Nephron (organoid): ENCODE measurements around the gene PRSS23.
A peak's percentile ranks its signal among the peaks of the same experiment; 100 is the strongest.
"Not testable (repeated sequence)": the region's sequence is repeated elsewhere in the genome, so short reads cannot be mapped to it uniquely, and the experiment has no call there.

Source experiments
- H3K27ac Mint-ChIP-seq, 3 experiments: 2 replicates each; pipeline ENCODE4 v1.8.0; 2020; ENCODE audit warnings: mixed read lengths in 3 of 3, mild to moderate bottlenecking in 2 of 3, moderate library complexity in 1 of 3
- H3K27me3 Mint-ChIP-seq: 2 replicates; pipeline ENCODE4 v1.8.0; 2021; ENCODE audit warnings: low read depth, mild to moderate bottlenecking, moderate library complexity, mixed read lengths
- H3K36me3 Mint-ChIP-seq: 2 replicates; pipeline ENCODE4 v1.8.0; 2020; ENCODE audit warnings: low read depth, mixed read lengths
- H3K4me1 Mint-ChIP-seq: 2 replicates; pipeline ENCODE4 v1.8.0; 2020; ENCODE audit warnings: mixed read lengths
- H3K4me3 Mint-ChIP-seq, 3 experiments: 2 replicates each; pipeline ENCODE4 v1.8.0; 2020; ENCODE audit warnings: mild to moderate bottlenecking in 3 of 3, mixed read lengths in 3 of 3, moderate library complexity in 2 of 3
- H3K9me3 Mint-ChIP-seq: 2 replicates; pipeline ENCODE4 v1.8.0; 2020; ENCODE audit warnings: mixed read lengths
- CTCF ChIP-seq, 3 experiments: fragments of 200-600 bp; sonication (generic); IDR thresholded peaks; one replicate each; pipeline ENCODE4 v1.5.0; 2021; ENCODE audit warnings: antibody characterized with exemption in 3 of 3; ENCODE audit not compliant: unreplicated experiment in 3 of 3

Gene PRSS23

GRCh38 chr11:86761978-86762377 lies 38.4 kb upstream of the PRSS23 start:
- Mint-ChIP-seq H3K27me3 (no peaks in the 10 kb centered on the region), H3K27ac (peak overlapping the region in 1 of 3 experiments; percentile 78), H3K36me3 (no peaks in the 10 kb centered on the region), H3K9me3 (peaks cover 6% of the 10 kb centered on the region), H3K4me3 (no peak overlapping the region), H3K4me1 (peaks cover 4% of the 10 kb centered on the region)
- TF ChIP-seq CTCF (IDR thresholded peaks at IDR 0.05; ENCODE audit: unreplicated experiment in 3 of 3), result no peak

- Mint-ChIP-seq H3K9me3 (no peaks in the 10 kb centered on the region), H3K27ac (peak overlapping the region; percentile 20 to 74 (median 37)), H3K27me3 (no peaks in the 10 kb centered on the region), H3K36me3 (no peaks in the 10 kb centered on the region), H3K4me1 (peaks cover 12% of the 10 kb centered on the region), H3K4me3 (no peak overlapping the region)
- no peak for TF ChIP-seq CTCF (IDR thresholded peaks at IDR 0.05; ENCODE audit: unreplicated experiment in 3 of 3)
Observed at GRCh38 chr11:86765203-86765602, 35.1 kb upstream of the PRSS23 start.

- Mint-ChIP-seq H3K9me3 (no peaks in the 10 kb centered on the region), H3K36me3 (no peaks in the 10 kb centered on the region), H3K4me3 (no peak overlapping the region), H3K27me3 (no peaks in the 10 kb centered on the region), H3K27ac (no peak overlapping the region), H3K4me1 (peaks cover 12% of the 10 kb centered on the region)
- TF ChIP-seq CTCF (IDR thresholded peaks at IDR 0.05; ENCODE audit: unreplicated experiment in 3 of 3), result no peak
Observed at GRCh38 chr11:86765878-86766277, 34.5 kb upstream of the PRSS23 start.

- Mint-ChIP-seq H3K36me3 (no peaks in the 10 kb centered on the region), H3K27me3 (no peaks in the 10 kb centered on the region), H3K4me1 (peaks cover 24% of the 10 kb centered on the region), H3K9me3 (no peaks in the 10 kb centered on the region), H3K4me3 (no peak overlapping the region), H3K27ac (peak overlapping the region in 1 of 3 experiments; percentile 23)
- no peak for TF ChIP-seq CTCF (IDR thresholded peaks at IDR 0.05; ENCODE audit: unreplicated experiment in 3 of 3)
Observed at GRCh38 chr11:86769219-86769618, 31.1 kb upstream of the PRSS23 start.

GRCh38 chr11:86770473-86771027 lies 29.8 kb upstream of the PRSS23 start:
- not testable (repeated sequence) for H3K27me3 Mint-ChIP-seq

GRCh38 chr11:86772999-86773398 lies 27.3 kb upstream of the PRSS23 start:
- TF ChIP-seq CTCF (IDR thresholded peaks at IDR 0.05; ENCODE audit: unreplicated experiment in 3 of 3), result no peak
- H3K9me3 Mint-ChIP-seq, result no peaks in the 10 kb centered on the region
- no peaks in the 10 kb centered on the region for H3K27me3 Mint-ChIP-seq
- H3K36me3 Mint-ChIP-seq, result no peaks in the 10 kb centered on the region
- H3K27ac Mint-ChIP-seq, result peak overlapping the region; percentile 79 to 90 (median 85)
- H3K4me1 Mint-ChIP-seq, result peaks cover 29% of the 10 kb centered on the region
- no peak overlapping the region for H3K4me3 Mint-ChIP-seq

More at GRCh38 chr11:86770473-86771027, 29.8 kb upstream of the PRSS23 start:
- H3K4me3 Mint-ChIP-seq, H3K36me3 Mint-ChIP-seq, H3K9me3 Mint-ChIP-seq, H3K27ac Mint-ChIP-seq: not testable (repeated sequence)
- H3K4me1 Mint-ChIP-seq, result peaks cover 23% of the 10 kb centered on the region
